Measurements from ENCODE around the gene CRABP1. TPM values are rescaled to one million over a fixed set of nuclear protein-coding genes. Genes with fewer than 3 reads are reported as not detected.

The CRABP1 gene
- total RNA-seq, 4 donors from 2014 or later = 0.50 to 5.3 (median 3.6) TPM; not detected in 1

DNA sequence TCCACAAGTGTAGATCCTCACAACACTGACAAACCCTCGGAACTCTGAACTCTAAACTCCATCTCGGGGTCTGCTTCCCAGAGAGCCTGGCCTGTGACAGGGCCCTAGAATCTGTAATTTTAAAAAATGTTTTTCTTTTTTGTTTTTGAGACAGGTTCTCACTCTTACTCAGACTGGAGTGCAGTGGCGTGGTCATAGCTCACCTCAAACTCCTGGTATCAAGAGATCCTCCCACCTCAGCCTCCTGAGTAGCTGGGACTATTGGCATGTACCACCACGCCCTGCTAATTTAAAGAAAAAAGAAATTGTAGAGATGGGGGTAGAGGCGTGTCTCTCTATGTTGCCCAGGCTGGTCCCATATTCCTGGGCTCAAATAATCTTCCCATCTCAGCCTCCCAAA, 26.2 kb downstream of the CRABP1 start:
- no peak for ATAC-seq
- TF ChIP-seq POLR2AphosphoS5 (IDR thresholded peaks at IDR 0.05) (no peak), EP300 (IDR thresholded peaks at IDR 0.05) (no peak), POLR2A (IDR thresholded peaks at IDR 0.05) (no peak)
- TF ChIP-seq, protein P1, sequence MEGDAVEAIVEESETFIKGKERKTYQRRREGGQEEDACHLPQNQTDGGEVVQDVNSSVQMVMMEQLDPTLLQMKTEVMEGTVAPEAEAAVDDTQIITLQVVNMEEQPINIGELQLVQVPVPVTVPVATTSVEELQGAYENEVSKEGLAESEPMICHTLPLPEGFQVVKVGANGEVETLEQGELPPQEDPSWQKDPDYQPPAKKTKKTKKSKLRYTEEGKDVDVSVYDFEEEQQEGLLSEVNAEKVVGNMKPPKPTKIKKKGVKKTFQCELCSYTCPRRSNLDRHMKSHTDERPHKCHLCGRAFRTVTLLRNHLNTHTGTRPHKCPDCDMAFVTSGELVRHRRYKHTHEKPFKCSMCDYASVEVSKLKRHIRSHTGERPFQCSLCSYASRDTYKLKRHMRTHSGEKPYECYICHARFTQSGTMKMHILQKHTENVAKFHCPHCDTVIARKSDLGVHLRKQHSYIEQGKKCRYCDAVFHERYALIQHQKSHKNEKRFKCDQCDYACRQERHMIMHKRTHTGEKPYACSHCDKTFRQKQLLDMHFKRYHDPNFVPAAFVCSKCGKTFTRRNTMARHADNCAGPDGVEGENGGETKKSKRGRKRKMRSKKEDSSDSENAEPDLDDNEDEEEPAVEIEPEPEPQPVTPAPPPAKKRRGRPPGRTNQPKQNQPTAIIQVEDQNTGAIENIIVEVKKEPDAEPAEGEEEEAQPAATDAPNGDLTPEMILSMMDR (IDR thresholded peaks at IDR 0.05) = no peak
- Histone ChIP-seq H3K4me1 (no peaks in the 10 kb centered on the region), H3K9me3 (no peaks in the 10 kb centered on the region), H3K27ac (no peak overlapping the region), H3K4me3 (no peak overlapping the region), H3K36me3 (no peaks in the 10 kb centered on the region), H3K27me3 (peaks cover 13% of the 10 kb centered on the region)
- 82 to 94% methylated on average over 4 of the region's 5 CpGs for WGBS, 2 donors (ENCODE audit: low coverage in 1 of 2)

DNA sequence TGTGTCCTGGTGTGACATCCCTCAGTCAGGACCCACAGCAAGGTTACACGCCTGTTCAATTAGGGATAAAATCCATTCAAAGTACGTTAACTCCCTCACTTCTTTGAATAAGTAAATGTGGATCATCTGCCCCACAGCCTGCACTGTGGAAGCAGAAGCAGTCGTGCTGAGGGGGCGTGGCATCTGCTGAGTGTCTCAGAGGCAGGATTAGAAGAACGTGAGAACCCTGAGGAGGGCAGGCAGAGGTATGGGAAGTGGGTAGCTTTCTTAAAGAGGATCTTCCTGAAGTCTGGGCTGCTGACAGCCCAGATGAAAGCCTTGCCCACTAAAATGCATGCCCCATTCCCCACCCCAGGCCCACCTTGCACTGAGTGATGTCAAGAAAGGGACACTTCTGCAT, 28.5 kb downstream of the CRABP1 start:
- H3K27ac ChIP-seq = no peak overlapping the region
- H3K9me3 ChIP-seq = no peaks in the 10 kb centered on the region
- H3K27me3 ChIP-seq = peaks cover 13% of the 10 kb centered on the region
- no peaks in the 10 kb centered on the region for H3K36me3 ChIP-seq
- H3K4me1 ChIP-seq = no peaks in the 10 kb centered on the region
- no peak overlapping the region for H3K4me3 ChIP-seq
- TF ChIP-seq POLR2A (IDR thresholded peaks at IDR 0.05) (no peak), EP300 (IDR thresholded peaks at IDR 0.05) (no peak), POLR2AphosphoS5 (IDR thresholded peaks at IDR 0.05) (no peak)
- TF ChIP-seq, protein P1 (IDR thresholded peaks at IDR 0.05) = no peak
- no peak for ATAC-seq
- WGBS, 2 donors (ENCODE audit: low coverage in 1 of 2) = 24 to 29% methylated on average over 3 to 5 of the region's 5 CpGs

DNA sequence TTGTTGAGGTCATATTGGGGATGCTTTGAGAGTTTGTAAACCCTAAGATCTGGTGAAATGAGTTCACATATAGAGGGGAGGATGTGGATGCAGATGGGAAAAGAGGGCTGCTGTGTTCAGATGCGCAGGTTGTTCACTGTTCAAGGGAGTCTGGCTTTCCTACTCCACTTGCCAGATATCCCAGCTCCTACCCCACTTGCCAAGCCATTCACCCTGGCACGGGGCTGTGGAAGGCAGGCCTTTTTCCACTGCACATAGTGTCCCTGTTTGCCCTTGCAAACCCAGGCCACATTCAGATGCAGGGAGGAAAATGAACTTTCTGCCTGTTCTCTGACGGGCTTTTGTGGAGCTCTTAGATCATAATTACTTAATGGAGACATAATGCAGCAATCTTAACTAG, 29.0 kb downstream of the CRABP1 start:
- Histone ChIP-seq H3K36me3 (no peaks in the 10 kb centered on the region), H3K27me3 (peaks cover 13% of the 10 kb centered on the region), H3K4me1 (no peaks in the 10 kb centered on the region), H3K9me3 (no peaks in the 10 kb centered on the region), H3K4me3 (no peak overlapping the region), H3K27ac (no peak overlapping the region)
- TF ChIP-seq, protein P1 (IDR thresholded peaks at IDR 0.05) = no peak
- no peak for TF ChIP-seq POLR2A (IDR thresholded peaks at IDR 0.05)
- TF ChIP-seq POLR2AphosphoS5 (IDR thresholded peaks at IDR 0.05) = no peak
- no peak for TF ChIP-seq EP300 (IDR thresholded peaks at IDR 0.05)
- no peak for ATAC-seq
- WGBS, 2 donors (ENCODE audit: low coverage in 1 of 2) = 53 to 86% methylated on average over 3 of the region's 3 CpGs

DNA sequence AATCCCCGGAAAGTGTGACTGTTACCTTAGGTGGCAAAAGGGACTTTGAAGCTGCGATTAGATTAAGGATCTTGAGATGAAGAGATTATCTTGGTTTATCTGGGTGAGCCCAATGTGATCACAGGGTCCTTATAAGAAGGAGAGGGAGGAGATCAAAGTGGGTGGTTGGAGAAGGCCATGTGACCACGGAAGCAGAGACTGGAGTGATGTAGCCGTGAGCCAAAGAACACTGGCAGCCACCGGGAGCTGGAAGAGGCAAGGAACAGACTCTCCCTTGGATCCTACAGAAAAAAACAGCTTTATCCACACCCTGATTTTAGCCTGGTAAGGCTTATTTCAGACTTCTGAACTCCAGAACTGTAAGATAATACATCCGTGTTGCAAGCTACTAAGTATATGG, 29.9 kb downstream of the CRABP1 start:
- Histone ChIP-seq H3K4me1 (no peaks in the 10 kb centered on the region), H3K36me3 (no peaks in the 10 kb centered on the region), H3K27me3 (peaks cover 13% of the 10 kb centered on the region), H3K27ac (no peak overlapping the region), H3K4me3 (no peak overlapping the region), H3K9me3 (no peaks in the 10 kb centered on the region)
- TF ChIP-seq, protein P1 (IDR thresholded peaks at IDR 0.05) = no peak
- TF ChIP-seq POLR2A (IDR thresholded peaks at IDR 0.05) (no peak), POLR2AphosphoS5 (IDR thresholded peaks at IDR 0.05) (no peak), EP300 (IDR thresholded peaks at IDR 0.05) (no peak)
- 58 to 68% methylated on average over 5 of the region's 6 CpGs for WGBS, 2 donors (ENCODE audit: low coverage in 1 of 2)
- ATAC-seq = no peak

DNA sequence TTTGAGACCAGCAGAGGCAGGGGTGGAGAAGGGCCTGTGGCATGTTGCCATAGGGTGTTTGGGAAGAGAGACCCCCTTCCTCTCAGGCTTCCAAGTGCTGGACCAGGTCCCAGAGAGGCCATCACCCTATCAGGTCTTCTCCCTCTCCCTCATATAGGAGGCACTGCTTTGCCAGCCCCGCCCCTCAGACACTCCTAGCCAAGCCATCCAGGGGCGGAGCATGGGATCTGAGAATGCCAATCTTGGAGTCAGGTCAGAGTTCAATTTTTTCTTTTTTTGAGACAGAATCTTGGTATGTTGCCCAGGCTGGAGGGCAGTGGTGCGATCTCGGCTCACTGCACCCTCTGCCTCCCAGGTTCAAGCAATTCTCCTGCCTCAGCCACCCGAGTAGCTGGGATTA, 32.7 kb downstream of the CRABP1 start:
- H3K27ac ChIP-seq = no peak overlapping the region
- no peaks in the 10 kb centered on the region for H3K36me3 ChIP-seq
- no peak for TF ChIP-seq POLR2AphosphoS5 (IDR thresholded peaks at IDR 0.05)
- TF ChIP-seq EP300 (IDR thresholded peaks at IDR 0.05) = no peak
- TF ChIP-seq, protein P1 (IDR thresholded peaks at IDR 0.05) = no peak
- no peak for TF ChIP-seq POLR2A (IDR thresholded peaks at IDR 0.05)
- H3K9me3 ChIP-seq = no peaks in the 10 kb centered on the region
- ATAC-seq = no peak
- no peaks in the 10 kb centered on the region for H3K27me3 ChIP-seq
- H3K4me1 ChIP-seq = no peaks in the 10 kb centered on the region
- WGBS, 2 donors (ENCODE audit: low coverage in 1 of 2) = 67 to 78% methylated on average over 1 to 4 of the region's 5 CpGs
- no peak overlapping the region for H3K4me3 ChIP-seq

All from gastroesophageal sphincter (tissue), 4 donors.